Esophagus squamous epithelium (tissue), 5 donors: ENCODE results near the gene NCAM1. TPM values are rescaled to one million over a fixed set of nuclear protein-coding genes. Genes with fewer than 3 reads are reported as not detected.

Experiments
- DNase-seq: peaks from one replicate; lab custom pipeline; 2025; lab: John Stamatoyannopoulos, UW
- H3K27ac ChIP-seq, 4 donors: fragments of 200-600 bp; sonication (generic); one replicate each; pipeline ENCODE4 v1.5.1; 2016 to 2019; ENCODE audit warnings: mild to moderate bottlenecking in 1 of 4
- H3K27me3 ChIP-seq, 4 donors: fragments of 200-600 bp; sonication (generic); 1 replicate in 3 of 4; 2 replicates in 1 of 4; pipeline versions ENCODE4 v1.5.1 to v1.6.0; 2017 to 2021; ENCODE audit warnings: antibody characterized with exemption in 1 of 4
- H3K36me3 ChIP-seq, 3 donors: fragments of 200-600 bp; sonication (generic); one replicate each; pipeline ENCODE4 v1.5.1; 2016 to 2019
- H3K4me1 ChIP-seq, 3 donors: fragments of 200-600 bp; sonication (generic); one replicate each; pipeline ENCODE4 v1.5.1; 2017 to 2019
- H3K4me3 ChIP-seq, 4 donors: fragments of 200-600 bp; sonication (generic); 1 replicate in 3 of 4; 2 replicates in 1 of 4; pipeline ENCODE4 v1.5.1; 2016 to 2019; ENCODE audit warnings: mild to moderate bottlenecking in 2 of 4, moderate library complexity in 1 of 4
- H3K9me3 ChIP-seq, 3 donors: fragments of 200-600 bp; sonication (generic); one replicate each; pipeline ENCODE4 v1.5.1; 2016 to 2019
- POLR2A ChIP-seq, 4 donors: fragments of 450-650 bp; IDR thresholded peaks; one replicate each; pipeline ENCODE4 v1.6.1; 2017; ENCODE audit warnings: antibody characterized with exemption in 4 of 4, mild to moderate bottlenecking in 4 of 4, moderate library complexity in 3 of 4
- WGBS, 2 donors: methylation state at CpG; one replicate each; pipeline ENCODE4 v1.1.5; 2018; 5-methylcytosine and 5-hydroxymethylcytosine counted together
- intact Hi-C: fragments of 100-400 bp; cut with DNase I; formaldehyde crosslinking; loops from one replicate; pipeline ENCODE4 v1.15.0; 2022
- total RNA-seq, 4 donors: library from RNA; depleted of rRNA; stranded (reverse); fragments of >200 nt; gene quantifications; one replicate each; pipeline ENCODE4 v1.1.0, GENCODE V29; 2016
- TF ChIP-seq, protein P1 (sequence below), 6 experiments: fragments of 450-650 bp in 4 of 6; fragments of 200-600 bp in 2 of 6; sonication (generic) in 2 of 6; IDR thresholded peaks; one replicate each; pipeline ENCODE4 v1.5.1; 2016 to 2019; ENCODE audit warnings: antibody characterized with exemption in 6 of 6, mild to moderate bottlenecking in 4 of 6, moderate library complexity in 4 of 6
- donor health status: DM: yes; HTN: yes; CAD: no.

NCAM1 gene
- total RNA-seq, 4 donors from 2014 or later = 1.6 to 16.4 (median 2.6) TPM

DNA sequence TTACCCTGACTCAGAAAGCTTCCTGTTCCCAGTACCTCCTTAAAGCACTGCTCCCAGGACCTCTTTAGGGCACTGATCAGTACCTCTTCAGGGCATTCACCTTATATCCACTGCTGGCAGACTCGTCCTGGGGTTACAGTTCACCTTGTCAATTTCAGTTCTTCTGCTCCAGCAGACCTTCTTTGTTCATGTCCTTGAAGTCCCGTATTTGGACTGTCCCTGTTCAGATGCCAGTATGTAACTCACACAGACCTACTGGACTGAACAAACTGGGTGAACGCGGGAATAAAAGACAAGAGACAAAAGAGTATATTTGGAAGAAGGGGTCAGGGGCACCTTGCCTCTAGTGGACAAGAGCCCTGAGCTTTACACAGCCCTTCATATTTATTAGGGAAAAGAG lies 31.8 kb upstream of the NCAM1 start:
- TF ChIP-seq, protein P1, sequence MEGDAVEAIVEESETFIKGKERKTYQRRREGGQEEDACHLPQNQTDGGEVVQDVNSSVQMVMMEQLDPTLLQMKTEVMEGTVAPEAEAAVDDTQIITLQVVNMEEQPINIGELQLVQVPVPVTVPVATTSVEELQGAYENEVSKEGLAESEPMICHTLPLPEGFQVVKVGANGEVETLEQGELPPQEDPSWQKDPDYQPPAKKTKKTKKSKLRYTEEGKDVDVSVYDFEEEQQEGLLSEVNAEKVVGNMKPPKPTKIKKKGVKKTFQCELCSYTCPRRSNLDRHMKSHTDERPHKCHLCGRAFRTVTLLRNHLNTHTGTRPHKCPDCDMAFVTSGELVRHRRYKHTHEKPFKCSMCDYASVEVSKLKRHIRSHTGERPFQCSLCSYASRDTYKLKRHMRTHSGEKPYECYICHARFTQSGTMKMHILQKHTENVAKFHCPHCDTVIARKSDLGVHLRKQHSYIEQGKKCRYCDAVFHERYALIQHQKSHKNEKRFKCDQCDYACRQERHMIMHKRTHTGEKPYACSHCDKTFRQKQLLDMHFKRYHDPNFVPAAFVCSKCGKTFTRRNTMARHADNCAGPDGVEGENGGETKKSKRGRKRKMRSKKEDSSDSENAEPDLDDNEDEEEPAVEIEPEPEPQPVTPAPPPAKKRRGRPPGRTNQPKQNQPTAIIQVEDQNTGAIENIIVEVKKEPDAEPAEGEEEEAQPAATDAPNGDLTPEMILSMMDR (IDR thresholded peaks at IDR 0.05) = no peak
- TF ChIP-seq POLR2A (IDR thresholded peaks at IDR 0.05) = no peak
- 70 to 94% methylated on average over 3 to 4 of the region's 4 CpGs for WGBS, 2 donors

DNA sequence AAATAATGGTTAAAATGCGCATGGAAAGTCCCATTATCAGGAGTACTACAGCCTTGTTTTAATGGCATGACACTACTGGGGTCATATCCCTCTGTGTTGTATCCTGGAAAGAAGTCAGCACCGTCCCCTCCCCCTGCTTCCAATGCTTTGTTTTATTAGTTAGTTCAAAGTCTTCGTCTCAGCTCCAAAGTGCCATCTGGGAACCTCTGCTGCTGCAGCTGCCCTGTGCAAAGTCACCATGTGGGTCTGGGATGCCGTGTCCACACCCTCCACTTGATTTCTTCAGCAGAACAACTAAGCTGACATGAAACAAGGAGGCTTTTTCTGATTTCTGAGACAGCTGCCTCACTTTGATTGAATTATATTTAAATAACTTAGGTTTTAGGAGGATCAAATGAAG lies 29.5 kb upstream of the NCAM1 start:
- intact Hi-C loops = no loop called here
- 56 to 58% methylated on average over 4 of the region's 4 CpGs for WGBS, 2 donors
- Histone ChIP-seq H3K4me1 (no peaks in the 10 kb centered on the region), H3K27me3 (peaks cover 0 to 16% (median 2%) of the 10 kb centered on the region in 4 donors), H3K4me3 (no peak overlapping the region), H3K27ac (no peak overlapping the region), H3K9me3 (no peaks in the 10 kb centered on the region), H3K36me3 (no peaks in the 10 kb centered on the region)
- TF ChIP-seq POLR2A (IDR thresholded peaks at IDR 0.05) = no peak
- TF ChIP-seq, protein P1 (IDR thresholded peaks at IDR 0.05) = no peak
- DNase-seq = no peak

More for the DNA sequence above, 31.8 kb upstream of the NCAM1 start:
- intact Hi-C loops = no loop called here
- Histone ChIP-seq H3K4me1 (no peaks in the 10 kb centered on the region), H3K36me3 (no peaks in the 10 kb centered on the region), H3K9me3 (no peaks in the 10 kb centered on the region), H3K27me3 (peaks cover 0 to 19% (median 2%) of the 10 kb centered on the region in 4 donors), H3K4me3 (no peak overlapping the region), H3K27ac (no peak overlapping the region)
- no peak for DNase-seq

DNA sequence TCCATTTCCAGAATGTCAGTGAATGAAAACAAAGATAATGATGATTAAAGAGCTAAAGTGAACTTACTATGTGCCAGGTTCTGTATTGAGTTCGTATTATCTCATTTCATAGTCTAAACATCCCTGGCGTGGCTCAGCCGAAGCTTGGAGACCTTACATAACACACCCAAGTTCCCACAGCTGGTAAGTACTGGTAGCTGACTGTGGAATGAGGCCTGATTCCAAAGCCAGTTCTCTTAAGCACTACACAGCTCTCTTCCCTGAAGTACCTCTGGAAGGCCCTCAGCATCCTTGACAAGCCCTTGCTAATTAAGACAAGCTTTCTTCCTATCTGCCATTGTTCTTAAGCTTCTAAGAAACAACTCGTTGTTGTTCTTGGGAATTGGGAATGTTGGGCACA lies 28.6 kb upstream of the NCAM1 start:
- TF ChIP-seq POLR2A (IDR thresholded peaks at IDR 0.05) = no peak
- TF ChIP-seq, protein P1 (IDR thresholded peaks at IDR 0.05) = no peak
- peaks cover 0 to 16% (median 2%) of the 10 kb centered on the region in 4 donors for H3K27me3 ChIP-seq
- WGBS, 2 donors = 41 to 60% methylated on average over 4 of the region's 4 CpGs
- H3K4me1 ChIP-seq = no peaks in the 10 kb centered on the region
- H3K4me3 ChIP-seq = no peak overlapping the region
- H3K27ac ChIP-seq = no peak overlapping the region
- H3K36me3 ChIP-seq = no peaks in the 10 kb centered on the region
- intact Hi-C loops = no loop called here
- no peak for DNase-seq
- no peaks in the 10 kb centered on the region for H3K9me3 ChIP-seq

DNA sequence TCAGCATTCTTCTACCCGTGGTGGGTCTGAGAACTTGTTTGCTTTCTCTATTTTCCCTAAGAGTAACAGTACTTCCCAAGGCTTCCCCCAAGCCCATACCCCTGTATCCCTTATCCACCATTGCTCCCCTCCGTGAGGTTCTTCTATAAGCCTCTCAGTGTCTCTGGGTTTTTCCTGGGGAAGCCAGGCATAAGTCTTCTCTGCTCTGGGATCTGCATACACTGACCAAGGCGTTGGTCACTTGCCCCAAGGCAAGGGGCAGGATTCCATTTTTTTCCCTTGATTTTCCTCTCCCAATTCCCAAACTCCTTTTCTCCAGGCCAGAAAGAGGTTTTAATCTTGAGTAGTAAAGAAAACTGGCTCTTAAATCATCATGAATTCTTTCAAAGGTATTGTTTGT lies 27.2 kb upstream of the NCAM1 start:
- 60 to 76% methylated on average over 3 of the region's 3 CpGs for WGBS, 2 donors
- intact Hi-C loops = no loop called here

DNA sequence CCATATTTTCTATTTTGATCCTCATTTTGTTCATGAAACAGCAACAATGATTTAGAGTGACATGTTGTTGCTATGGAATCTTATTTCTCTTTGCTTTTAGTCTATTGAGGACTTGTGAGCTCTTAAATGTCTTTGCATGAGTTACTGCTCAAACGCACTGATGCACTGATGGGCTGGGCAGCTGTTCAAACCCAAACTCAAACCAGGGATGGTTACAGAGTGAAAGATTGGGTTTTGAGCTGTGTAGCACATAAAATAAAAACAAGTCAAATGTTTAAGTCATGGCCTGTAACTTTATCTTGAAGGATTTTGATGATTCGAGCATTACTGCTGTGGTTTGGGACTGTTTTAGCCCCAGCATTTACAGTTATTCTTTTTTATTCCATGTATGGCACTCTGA lies 20.1 kb upstream of the NCAM1 start:
- Histone ChIP-seq H3K9me3 (no peaks in the 10 kb centered on the region), H3K4me1 (no peaks in the 10 kb centered on the region), H3K36me3 (no peaks in the 10 kb centered on the region), H3K4me3 (no peak overlapping the region), H3K27ac (no peak overlapping the region), H3K27me3 (peaks cover 0 to 5% (median 0%) of the 10 kb centered on the region in 4 donors)
- 57 to 77% methylated on average over 2 of the region's 2 CpGs for WGBS, 2 donors
- intact Hi-C loops = no loop called here
- DNase-seq = no peak
- no peak for TF ChIP-seq POLR2A (IDR thresholded peaks at IDR 0.05)
- TF ChIP-seq, protein P1 (IDR thresholded peaks at IDR 0.05) = no peak

More for the DNA sequence above, 27.2 kb upstream of the NCAM1 start:
- H3K4me3 ChIP-seq = no peak overlapping the region
- no peak for DNase-seq
- TF ChIP-seq POLR2A (IDR thresholded peaks at IDR 0.05) = no peak
- TF ChIP-seq, protein P1 (IDR thresholded peaks at IDR 0.05) = no peak
- H3K9me3 ChIP-seq = no peaks in the 10 kb centered on the region
- H3K27me3 ChIP-seq = peaks cover 0 to 21% (median 2%) of the 10 kb centered on the region in 4 donors
- no peaks in the 10 kb centered on the region for H3K4me1 ChIP-seq
- H3K27ac ChIP-seq = no peak overlapping the region
- H3K36me3 ChIP-seq = no peaks in the 10 kb centered on the region
